Measurements from ENCODE around the gene CEMIP2.

The CEMIP2 gene

DNA sequence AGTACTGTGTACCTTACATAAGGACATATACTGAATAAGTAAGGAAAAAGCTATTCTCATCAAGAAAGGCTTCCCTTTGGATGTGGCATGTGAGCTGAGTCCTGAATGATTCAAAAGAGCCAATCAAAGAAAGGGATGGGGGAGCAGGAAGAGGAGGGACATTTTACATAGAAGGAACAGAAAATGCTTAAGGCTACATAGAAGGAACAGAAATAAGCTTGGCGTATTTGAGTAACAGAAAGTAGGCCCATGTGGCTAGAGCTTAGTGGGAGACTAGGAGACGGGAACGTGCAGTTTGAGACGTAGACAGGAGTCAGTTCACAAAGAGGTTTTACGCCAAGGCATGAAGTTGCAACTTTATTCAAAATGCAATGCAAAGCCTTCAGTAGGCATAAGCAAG lies 126.3 kb downstream of the CEMIP2 start:
- TF ChIP-seq, protein P1, sequence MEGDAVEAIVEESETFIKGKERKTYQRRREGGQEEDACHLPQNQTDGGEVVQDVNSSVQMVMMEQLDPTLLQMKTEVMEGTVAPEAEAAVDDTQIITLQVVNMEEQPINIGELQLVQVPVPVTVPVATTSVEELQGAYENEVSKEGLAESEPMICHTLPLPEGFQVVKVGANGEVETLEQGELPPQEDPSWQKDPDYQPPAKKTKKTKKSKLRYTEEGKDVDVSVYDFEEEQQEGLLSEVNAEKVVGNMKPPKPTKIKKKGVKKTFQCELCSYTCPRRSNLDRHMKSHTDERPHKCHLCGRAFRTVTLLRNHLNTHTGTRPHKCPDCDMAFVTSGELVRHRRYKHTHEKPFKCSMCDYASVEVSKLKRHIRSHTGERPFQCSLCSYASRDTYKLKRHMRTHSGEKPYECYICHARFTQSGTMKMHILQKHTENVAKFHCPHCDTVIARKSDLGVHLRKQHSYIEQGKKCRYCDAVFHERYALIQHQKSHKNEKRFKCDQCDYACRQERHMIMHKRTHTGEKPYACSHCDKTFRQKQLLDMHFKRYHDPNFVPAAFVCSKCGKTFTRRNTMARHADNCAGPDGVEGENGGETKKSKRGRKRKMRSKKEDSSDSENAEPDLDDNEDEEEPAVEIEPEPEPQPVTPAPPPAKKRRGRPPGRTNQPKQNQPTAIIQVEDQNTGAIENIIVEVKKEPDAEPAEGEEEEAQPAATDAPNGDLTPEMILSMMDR (IDR thresholded peaks at IDR 0.05; ENCODE audit: insufficient read depth, low read length, poor library complexity, severe bottlenecking) = no peak
- TF ChIP-seq EZH2phosphoT487 (conservative IDR thresholded peaks at IDR 0.05; ENCODE audit: low read length) = no peak
- H4K20me1 ChIP-seq (ENCODE audit: low read depth, low read length) = no peaks in the 10 kb centered on the region
- no peak overlapping the region for H3K4me2 ChIP-seq (ENCODE audit: low read depth, low read length, poor library complexity, severe bottlenecking)
- no peaks in the 10 kb centered on the region for H3F3A ChIP-seq (ENCODE audit: insufficient read depth)
- no peaks in the 10 kb centered on the region for H3K36me3 ChIP-seq (ENCODE audit: low read length)
- H3K27me3 ChIP-seq (ENCODE audit: low read length) = no peaks in the 10 kb centered on the region
- no peak overlapping the region for H2AFZ ChIP-seq (ENCODE audit: low read depth, low read length, severe bottlenecking)
- no peak overlapping the region for H3K27ac ChIP-seq (ENCODE audit: low read depth, low read length)
- no peak overlapping the region for H3K9ac ChIP-seq (ENCODE audit: low read length)
- H3K79me2 ChIP-seq (ENCODE audit: insufficient read depth, low read length) = no peaks in the 10 kb centered on the region
- H3K9me2 ChIP-seq (replicated peaks; ENCODE audit: insufficient read depth, low read length) = no peaks in the 10 kb centered on the region
- H3K4me3 ChIP-seq (ENCODE audit: insufficient read depth, low read length, poor library complexity, severe bottlenecking) = no peak overlapping the region
- H3K9me3 ChIP-seq (ENCODE audit: insufficient read depth, low read length) = no peaks in the 10 kb centered on the region

DNA sequence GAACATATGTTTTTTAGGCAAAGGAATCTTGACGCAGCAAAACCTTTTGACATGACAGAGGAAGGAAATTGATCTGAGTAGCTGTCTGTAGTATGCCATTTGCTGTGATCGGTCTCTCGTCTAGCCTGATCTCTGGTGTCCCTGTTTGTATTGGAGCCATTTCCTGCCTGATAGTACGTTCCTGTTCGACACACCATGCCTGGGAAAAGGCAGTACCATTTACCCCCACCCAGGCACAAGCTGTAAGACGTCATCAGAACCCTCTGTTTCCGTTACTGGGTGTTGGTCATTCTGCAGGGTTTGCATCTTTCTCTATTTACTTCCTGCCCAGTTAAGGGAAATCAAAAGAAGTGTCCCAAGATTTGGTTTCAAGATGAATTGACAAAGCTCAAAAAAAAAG lies 129.7 kb downstream of the CEMIP2 start:
- Histone ChIP-seq H3K36me3 (ENCODE audit: low read length) (no peaks in the 10 kb centered on the region), H4K20me1 (ENCODE audit: low read depth, low read length) (no peaks in the 10 kb centered on the region)
- no peak for TF ChIP-seq EZH2phosphoT487 (conservative IDR thresholded peaks at IDR 0.05; ENCODE audit: low read length)
- TF ChIP-seq, protein P1 (IDR thresholded peaks at IDR 0.05; ENCODE audit: insufficient read depth, low read length, poor library complexity, severe bottlenecking) = no peak

GRCh38 chr9:71637926-71638325 lies 130.4 kb downstream of the CEMIP2 start:
- no peaks in the 10 kb centered on the region for H3K79me2 ChIP-seq (ENCODE audit: insufficient read depth, low read length)
- no peaks in the 10 kb centered on the region for H3K9me2 ChIP-seq (replicated peaks; ENCODE audit: insufficient read depth, low read length)
- no peaks in the 10 kb centered on the region for H3K36me3 ChIP-seq (ENCODE audit: low read length)
- H3F3A ChIP-seq (ENCODE audit: insufficient read depth) = no peaks in the 10 kb centered on the region
- H3K4me2 ChIP-seq (ENCODE audit: low read depth, low read length, poor library complexity, severe bottlenecking) = no peak overlapping the region
- H3K27ac ChIP-seq (ENCODE audit: low read depth, low read length) = no peak overlapping the region
- no peaks in the 10 kb centered on the region for H3K27me3 ChIP-seq (ENCODE audit: low read length)
- no peak overlapping the region for H3K9ac ChIP-seq (ENCODE audit: low read length)
- H2AFZ ChIP-seq (ENCODE audit: low read depth, low read length, severe bottlenecking) = no peak overlapping the region
- H3K4me3 ChIP-seq (ENCODE audit: insufficient read depth, low read length, poor library complexity, severe bottlenecking) = no peak overlapping the region
- no peaks in the 10 kb centered on the region for H3K9me3 ChIP-seq (ENCODE audit: insufficient read depth, low read length)
- H4K20me1 ChIP-seq (ENCODE audit: low read depth, low read length) = no peaks in the 10 kb centered on the region
- no peak for TF ChIP-seq EZH2phosphoT487 (conservative IDR thresholded peaks at IDR 0.05; ENCODE audit: low read length)
- TF ChIP-seq, protein P1 (IDR thresholded peaks at IDR 0.05; ENCODE audit: insufficient read depth, low read length, poor library complexity, severe bottlenecking) = no peak

More for the DNA sequence above, 129.7 kb downstream of the CEMIP2 start:
- H3K9me2 ChIP-seq (replicated peaks; ENCODE audit: insufficient read depth, low read length) = no peaks in the 10 kb centered on the region
- no peak overlapping the region for H3K9ac ChIP-seq (ENCODE audit: low read length)
- H3K4me3 ChIP-seq (ENCODE audit: insufficient read depth, low read length, poor library complexity, severe bottlenecking) = no peak overlapping the region
- H3K79me2 ChIP-seq (ENCODE audit: insufficient read depth, low read length) = no peaks in the 10 kb centered on the region
- H3F3A ChIP-seq (ENCODE audit: insufficient read depth) = no peaks in the 10 kb centered on the region
- H3K4me2 ChIP-seq (ENCODE audit: low read depth, low read length, poor library complexity, severe bottlenecking) = no peak overlapping the region
- no peaks in the 10 kb centered on the region for H3K27me3 ChIP-seq (ENCODE audit: low read length)
- no peaks in the 10 kb centered on the region for H3K9me3 ChIP-seq (ENCODE audit: insufficient read depth, low read length)
- no peak overlapping the region for H2AFZ ChIP-seq (ENCODE audit: low read depth, low read length, severe bottlenecking)
- no peak overlapping the region for H3K27ac ChIP-seq (ENCODE audit: low read depth, low read length)

Measured in SU-DHL-6 (cell line).